ENCODE results near the gene POLA1.

DNA sequence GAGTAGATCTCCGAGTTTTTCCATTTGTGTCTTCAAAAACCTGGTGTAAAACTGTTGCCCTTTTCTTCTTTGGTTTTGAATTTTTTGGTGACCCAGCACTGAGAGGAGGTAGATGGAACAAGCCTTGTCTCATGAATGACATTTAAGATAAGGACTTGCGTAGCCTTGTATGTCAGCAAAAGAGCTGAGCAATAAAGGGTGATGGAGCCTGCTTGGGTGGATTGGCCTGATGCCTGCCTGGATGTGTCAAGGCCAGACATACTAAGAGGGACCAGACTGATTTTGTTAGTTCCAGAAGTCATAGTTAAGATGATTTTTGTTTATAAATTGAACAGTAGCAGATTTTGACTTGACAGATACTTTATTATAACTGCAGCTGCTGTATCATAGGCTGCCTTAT is 134.9 kb downstream of the POLA1 start:
- TF ChIP-seq ZNF274 (IDR thresholded peaks at IDR 0.05; ENCODE audit: low read depth, low read length) (no peak), SUZ12 (IDR thresholded peaks at IDR 0.05; ENCODE audit: extremely low read depth, insufficient read depth, insufficient read length) (no peak)

Measured in NT2/D1 (cell line).